Body of pancreas (tissue), 4 donors: ENCODE measurements around the gene OR1E2.

ENCODE experiments used
- POLR2A ChIP-seq, 3 donors: fragments of 450-650 bp; IDR thresholded peaks; one replicate each; pipeline ENCODE4 v1.6.1; 2016; ENCODE audit warnings: antibody characterized with exemption in 3 of 3, mild to moderate bottlenecking in 2 of 3
- TF ChIP-seq, protein P1 (sequence below), 7 experiments: fragments of 450-650 bp in 4 of 7; fragments of 200-600 bp in 3 of 7; sonication (generic) in 3 of 7; IDR thresholded peaks; one replicate each; pipeline ENCODE4 v1.5.1; 2016 to 2019; ENCODE audit warnings: antibody characterized with exemption in 7 of 7

DNA sequence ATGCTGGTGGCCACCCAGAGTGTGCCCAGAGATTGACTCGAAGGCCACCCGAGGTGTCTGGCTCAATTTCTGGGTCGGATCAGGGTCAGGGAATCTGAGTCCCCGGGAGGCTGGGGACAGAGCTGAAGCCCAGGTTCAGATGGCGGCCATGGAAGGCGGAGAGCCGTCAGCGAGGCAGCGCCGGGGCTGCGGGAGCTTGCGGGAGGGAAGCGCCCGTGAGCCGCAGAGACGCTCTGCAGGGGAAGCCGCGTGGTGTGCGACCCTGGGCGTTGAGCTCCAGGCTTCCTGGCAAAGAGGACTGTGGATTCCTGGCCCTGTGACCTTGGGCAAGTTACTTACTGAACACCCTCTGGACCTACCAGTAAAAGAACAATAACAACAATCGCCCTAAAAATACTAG lies 38.5 kb upstream of the OR1E2 start:
- TF ChIP-seq, protein P1, sequence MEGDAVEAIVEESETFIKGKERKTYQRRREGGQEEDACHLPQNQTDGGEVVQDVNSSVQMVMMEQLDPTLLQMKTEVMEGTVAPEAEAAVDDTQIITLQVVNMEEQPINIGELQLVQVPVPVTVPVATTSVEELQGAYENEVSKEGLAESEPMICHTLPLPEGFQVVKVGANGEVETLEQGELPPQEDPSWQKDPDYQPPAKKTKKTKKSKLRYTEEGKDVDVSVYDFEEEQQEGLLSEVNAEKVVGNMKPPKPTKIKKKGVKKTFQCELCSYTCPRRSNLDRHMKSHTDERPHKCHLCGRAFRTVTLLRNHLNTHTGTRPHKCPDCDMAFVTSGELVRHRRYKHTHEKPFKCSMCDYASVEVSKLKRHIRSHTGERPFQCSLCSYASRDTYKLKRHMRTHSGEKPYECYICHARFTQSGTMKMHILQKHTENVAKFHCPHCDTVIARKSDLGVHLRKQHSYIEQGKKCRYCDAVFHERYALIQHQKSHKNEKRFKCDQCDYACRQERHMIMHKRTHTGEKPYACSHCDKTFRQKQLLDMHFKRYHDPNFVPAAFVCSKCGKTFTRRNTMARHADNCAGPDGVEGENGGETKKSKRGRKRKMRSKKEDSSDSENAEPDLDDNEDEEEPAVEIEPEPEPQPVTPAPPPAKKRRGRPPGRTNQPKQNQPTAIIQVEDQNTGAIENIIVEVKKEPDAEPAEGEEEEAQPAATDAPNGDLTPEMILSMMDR (IDR thresholded peaks at IDR 0.05): no peak
- no peak for TF ChIP-seq POLR2A (IDR thresholded peaks at IDR 0.05)
